ENCODE data around the gene RHBDL3. TPM values are rescaled to one million over a fixed set of nuclear protein-coding genes. Genes with fewer than 3 reads are reported as not detected.

The RHBDL3 gene
- polyA plus RNA-seq, 1 donor (not counting 4 experiments of a cell fraction or from before 2014, with no cell fraction given), result not detected

- H2AFZ ChIP-seq (ENCODE audit: control insufficient read depth, low read length), result no peak overlapping the region
- H3K4me3 ChIP-seq (ENCODE audit: control insufficient read depth in 2 of 3, extremely low read depth in 1 of 3, insufficient read depth in 2 of 3, low read depth in 1 of 3, low read length in 3 of 3), result no peak overlapping the region
- no peak for FAIRE-seq
- H3K79me2 ChIP-seq (ENCODE audit: control insufficient read depth, insufficient read depth, low read length), result no peaks in the 10 kb centered on the region
- TF ChIP-seq CTCF (optimal IDR thresholded peaks at IDR 0.05 in 1 of 3, IDR thresholded peaks at IDR 0.05 in 1 of 3, conservative IDR thresholded peaks at IDR 0.05 in 1 of 3; ENCODE audit: extremely low read depth in 1 of 3, insufficient read depth in 2 of 3, low read length in 3 of 3), result no peak
- TF ChIP-seq EZH2 (IDR thresholded peaks at IDR 0.05; ENCODE audit: low read length), result no peak
- H3K9me3 ChIP-seq (ENCODE audit: control insufficient read depth, low read depth, low read length), result no peaks in the 10 kb centered on the region
- no peak overlapping the region for H3K4me2 ChIP-seq (ENCODE audit: control insufficient read depth, extremely low read depth, insufficient read depth, low read depth, low read length)
- H3K27ac ChIP-seq (ENCODE audit: control insufficient read depth, insufficient read depth, low read length), result no peak overlapping the region
- H3K27me3 ChIP-seq (ENCODE audit: control insufficient read depth, extremely low read depth, insufficient read depth, low read length), result peaks cover 13% of the 10 kb centered on the region
- H3K4me1 ChIP-seq (ENCODE audit: control insufficient read depth, extremely low read depth, insufficient read depth, low read length), result no peaks in the 10 kb centered on the region
- H4K20me1 ChIP-seq (ENCODE audit: control insufficient read depth, extremely low read depth, insufficient read depth, low read length), result no peaks in the 10 kb centered on the region
- dilution Hi-C loops (cut with MboI; ENCODE audit: extremely low pct_ligation_motif_present, low sequenced_read_pairs), result no loop called here
- H3K9ac ChIP-seq (ENCODE audit: control insufficient read depth, extremely low read depth, insufficient read depth, low read length), result no peak overlapping the region
- no peak for DNase-seq (ENCODE audit: low read depth, low spot score)
- no peaks in the 10 kb centered on the region for H3K36me3 ChIP-seq (ENCODE audit: control insufficient read depth in 2 of 2, extremely low read depth in 1 of 2, insufficient read depth in 2 of 2, low read length in 2 of 2)
- no peaks in the 10 kb centered on the region for H3K9me1 ChIP-seq (ENCODE audit: control insufficient read depth, extremely low read depth, insufficient read depth, low read length)
Measured at GRCh38 chr17:32283745-32284201, 18.1 kb downstream of the RHBDL3 start.

- dilution Hi-C loops (cut with MboI; ENCODE audit: extremely low pct_ligation_motif_present, low sequenced_read_pairs), result no loop called here
- H3K27ac ChIP-seq (ENCODE audit: control insufficient read depth, insufficient read depth, low read length), result no peak overlapping the region
- FAIRE-seq, result no peak
- no peaks in the 10 kb centered on the region for H3K79me2 ChIP-seq (ENCODE audit: control insufficient read depth, insufficient read depth, low read length)
- H4K20me1 ChIP-seq (ENCODE audit: control insufficient read depth, extremely low read depth, insufficient read depth, low read length), result no peaks in the 10 kb centered on the region
- no peak overlapping the region for H3K4me3 ChIP-seq (ENCODE audit: control insufficient read depth in 2 of 3, extremely low read depth in 1 of 3, insufficient read depth in 2 of 3, low read depth in 1 of 3, low read length in 3 of 3)
- no peak for DNase-seq (ENCODE audit: low read depth, low spot score)
- no peak overlapping the region for H2AFZ ChIP-seq (ENCODE audit: control insufficient read depth, low read length)
- H3K4me1 ChIP-seq (ENCODE audit: control insufficient read depth, extremely low read depth, insufficient read depth, low read length), result no peaks in the 10 kb centered on the region
- H3K9ac ChIP-seq (ENCODE audit: control insufficient read depth, extremely low read depth, insufficient read depth, low read length), result no peak overlapping the region
- no peak for TF ChIP-seq EZH2 (IDR thresholded peaks at IDR 0.05; ENCODE audit: low read length)
- TF ChIP-seq CTCF (optimal IDR thresholded peaks at IDR 0.05 in 1 of 3, IDR thresholded peaks at IDR 0.05 in 1 of 3, conservative IDR thresholded peaks at IDR 0.05 in 1 of 3; ENCODE audit: extremely low read depth in 1 of 3, insufficient read depth in 2 of 3, low read length in 3 of 3), result no peak
- no peaks in the 10 kb centered on the region for H3K36me3 ChIP-seq (ENCODE audit: control insufficient read depth in 2 of 2, extremely low read depth in 1 of 2, insufficient read depth in 2 of 2, low read length in 2 of 2)
- no peak overlapping the region for H3K4me2 ChIP-seq (ENCODE audit: control insufficient read depth, extremely low read depth, insufficient read depth, low read depth, low read length)
- H3K9me3 ChIP-seq (ENCODE audit: control insufficient read depth, low read depth, low read length), result no peaks in the 10 kb centered on the region
- no peaks in the 10 kb centered on the region for H3K9me1 ChIP-seq (ENCODE audit: control insufficient read depth, extremely low read depth, insufficient read depth, low read length)
- peaks cover 13% of the 10 kb centered on the region for H3K27me3 ChIP-seq (ENCODE audit: control insufficient read depth, extremely low read depth, insufficient read depth, low read length)
Measured at GRCh38 chr17:32285306-32285705, 19.7 kb downstream of the RHBDL3 start.

All from keratinocyte (primary cell).